Effector CD4-positive, alpha-beta T cell (primary cell): ENCODE data around the gene TMEM79.

ENCODE experiments used
- DNase-seq: peaks from one replicate; pipeline ENCODE4 v3.0.0-alpha.2; 2020
- total RNA-seq: gene quantifications from one replicate; lab custom pipeline; 2026; lab: John Stamatoyannopoulos, UW

TMEM79 gene
- 7.9 reads per million, percentile 27 among the genes with 10 or more reads in this experiment for total RNA-seq

- no peak for DNase-seq
Observed at GRCh38 chr1:156284112-156284511, at the start of gene TMEM79. TSS of gene TMEM79 (plus strand) at chr1:156284325. CDS start at chr1:156285227, 902 bp downstream.

GRCh38 chr1:156236164-156236563 lies 48.0 kb upstream of the TMEM79 start:
- DNase-seq = no peak

GRCh38 chr1:156238248-156238647 lies 45.9 kb upstream of the TMEM79 start:
- no peak for DNase-seq

GRCh38 chr1:156241311-156241811 lies 42.8 kb upstream of the TMEM79 start:
- no peak for DNase-seq

- DNase-seq = no peak
Observed at GRCh38 chr1:156241926-156242325, 42.2 kb upstream of the TMEM79 start, which contains the start of gene BGLAP. TSS of gene BGLAP (plus strand) at chr1:156242184. CDS start at chr1:156242232, 48 bp downstream.

- DNase-seq = no peak
Observed at GRCh38 chr1:156242738-156243137, 41.4 kb upstream of the TMEM79 start.

- no peak for DNase-seq
Observed at GRCh38 chr1:156244126-156244525, 40.0 kb upstream of the TMEM79 start.

- no peak for DNase-seq
Observed at GRCh38 chr1:156244712-156245111, 39.4 kb upstream of the TMEM79 start.

- DNase-seq = peak; percentile 16
Observed at GRCh38 chr1:156245451-156246232, 38.5 kb upstream of the TMEM79 start.

GRCh38 chr1:156246241-156246780 lies 37.8 kb upstream of the TMEM79 start:
- no peak for DNase-seq

GRCh38 chr1:156246781-156247459 lies 37.2 kb upstream of the TMEM79 start:
- no peak for DNase-seq

GRCh38 chr1:156247460-156248322 lies 36.4 kb upstream of the TMEM79 start, which contains the start of gene PAQR6:
TSS of gene PAQR6 (minus strand) at chr1:156248056. CDS start at chr1:156246731, 1,325 bp downstream.
- DNase-seq = no peak

GRCh38 chr1:156248323-156248683 lies 35.8 kb upstream of the TMEM79 start:
- no peak for DNase-seq

- DNase-seq = no peak
Observed at GRCh38 chr1:156249593-156249992, 34.5 kb upstream of the TMEM79 start.

- no peak for DNase-seq
Observed at GRCh38 chr1:156251527-156251926, 32.6 kb upstream of the TMEM79 start.

- DNase-seq = no peak
Observed at GRCh38 chr1:156253634-156254033, 30.5 kb upstream of the TMEM79 start.

GRCh38 chr1:156257711-156258110 lies 26.4 kb upstream of the TMEM79 start:
- no peak for DNase-seq

GRCh38 chr1:156258859-156259258 lies 25.3 kb upstream of the TMEM79 start:
- no peak for DNase-seq

GRCh38 chr1:156259805-156260204 lies 24.3 kb upstream of the TMEM79 start:
- no peak for DNase-seq

GRCh38 chr1:156260896-156261295 lies 23.2 kb upstream of the TMEM79 start:
- no peak for DNase-seq

GRCh38 chr1:156262461-156263287 lies 21.5 kb upstream of the TMEM79 start:
- no peak for DNase-seq

- DNase-seq = no peak
Observed at GRCh38 chr1:156263288-156263655, 20.9 kb upstream of the TMEM79 start.
